HG03095 (cell line): ENCODE data around the gene CDH5.
"Not testable (repeated sequence)": the region's sequence is repeated elsewhere in the genome, so short reads cannot be mapped to it uniquely, and the experiment has no call there.

Source experiments
- ATAC-seq: cut with Tn5 transposase; IDR thresholded peaks from one replicate; pipeline ENCODE4 v1.9.1; 2021; ENCODE audit warnings: moderate library complexity; ENCODE audit not compliant: unreplicated experiment

Gene CDH5

DNA sequence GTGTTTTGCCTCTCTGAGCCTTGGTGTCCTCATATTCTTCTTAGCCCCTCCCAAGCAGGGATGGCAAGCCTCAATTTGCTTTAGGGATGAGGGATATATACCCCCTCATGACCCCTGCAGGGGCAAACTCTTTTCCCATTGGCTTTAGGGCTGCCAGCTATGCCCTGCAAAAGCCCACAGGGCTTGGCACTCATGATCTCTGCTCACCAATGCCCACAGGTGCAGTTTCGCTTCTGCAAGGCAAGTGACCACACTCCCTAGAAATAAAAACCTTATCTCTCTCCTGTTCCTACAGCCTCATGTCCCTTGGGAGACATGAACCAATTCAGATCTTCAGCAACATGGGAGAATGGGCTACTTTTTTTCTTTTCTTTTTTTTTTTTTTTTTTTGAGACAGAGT lies 69.4 kb downstream of the CDH5 start:
- ATAC-seq: no peak

DNA sequence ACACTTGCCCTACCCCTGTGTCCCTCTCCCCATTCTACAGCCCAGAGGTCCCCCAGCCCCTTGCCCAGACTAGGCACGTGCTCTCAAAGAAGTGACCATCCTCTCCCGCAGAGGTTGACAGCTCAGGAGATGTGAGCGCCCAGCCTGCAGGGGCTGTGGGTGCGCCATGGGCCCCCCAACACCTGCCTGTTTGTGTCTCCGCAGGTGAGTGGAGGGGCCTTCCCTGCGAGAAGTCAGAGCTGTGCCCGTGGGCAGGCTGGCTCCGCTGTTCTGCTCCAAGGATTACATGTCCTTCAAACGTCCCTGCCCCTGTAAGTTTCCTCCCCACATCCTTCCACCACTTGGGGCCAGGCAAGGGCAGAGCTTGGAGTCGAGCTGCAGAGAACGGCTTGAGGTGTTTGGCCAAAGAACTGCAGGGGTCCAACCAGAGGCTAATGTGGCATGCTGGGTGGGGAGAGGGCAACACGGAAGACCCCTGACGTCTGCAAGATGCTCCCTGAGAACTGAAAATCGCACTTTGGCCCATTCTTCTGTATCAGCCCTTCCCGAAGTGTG lies 71.0 kb downstream of the CDH5 start:
- no peak for ATAC-seq

GRCh38 chr16:66438536-66438935 lies 72.0 kb downstream of the CDH5 start:
- ATAC-seq: no peak

DNA sequence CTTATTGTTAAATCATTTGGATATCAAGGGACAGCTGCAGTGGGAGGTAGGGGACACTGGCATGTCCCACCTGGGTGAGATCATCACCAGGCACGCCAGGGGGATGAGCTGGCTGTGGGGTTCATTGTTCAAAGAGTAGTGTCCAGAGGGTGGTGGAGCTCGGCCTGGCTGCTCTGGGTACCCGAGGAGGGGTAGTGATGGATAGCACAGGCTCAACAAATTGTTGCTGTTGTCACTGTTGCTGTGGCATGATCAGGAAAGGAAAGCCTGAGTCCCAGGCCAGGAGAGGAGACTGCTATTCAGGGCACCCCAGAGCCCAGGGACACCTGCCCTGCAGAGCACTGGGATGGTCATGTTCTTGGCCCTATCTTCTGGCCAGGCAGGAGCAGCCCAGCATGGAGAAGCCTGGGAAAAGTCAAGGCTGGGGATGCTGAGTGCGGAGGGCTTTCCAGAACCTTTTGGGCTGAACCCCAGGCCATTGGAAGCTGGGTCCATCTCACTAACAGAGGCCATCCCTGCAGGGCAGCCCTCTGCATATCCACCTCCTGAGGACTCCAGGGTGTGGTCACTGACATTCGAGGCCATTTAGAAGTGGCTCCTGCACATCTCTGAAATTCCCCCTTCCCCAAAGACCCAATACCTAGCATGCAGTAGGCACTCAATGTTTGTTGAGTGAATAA lies 72.7 kb downstream of the CDH5 start:
- no peak for ATAC-seq

GRCh38 chr16:66440271-66440802 lies 73.8 kb downstream of the CDH5 start:
- ATAC-seq: no peak

DNA sequence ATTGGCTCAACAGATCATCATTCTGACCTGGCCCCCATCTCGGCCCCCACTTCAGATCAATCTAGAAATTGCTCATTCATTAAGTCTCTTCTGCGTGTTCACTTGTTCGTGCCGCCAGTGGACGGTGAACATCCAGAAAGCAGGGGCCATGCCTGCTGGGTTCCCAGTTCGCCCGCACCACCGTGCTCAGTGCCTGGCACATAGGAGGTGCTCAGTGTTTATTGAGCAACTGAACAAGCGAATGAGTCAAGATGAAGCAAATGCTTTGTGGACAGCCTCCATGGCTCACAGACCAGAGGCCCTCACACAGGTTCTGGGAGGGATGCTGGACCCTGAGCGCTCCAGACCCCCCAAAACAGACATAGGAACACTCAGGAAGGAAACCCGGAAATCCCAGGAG lies 74.5 kb downstream of the CDH5 start:
- no peak for ATAC-seq

- no peak for ATAC-seq
Observed at GRCh38 chr16:66441586-66442375, 75.3 kb downstream of the CDH5 start.

GRCh38 chr16:66442502-66443268 lies 76.2 kb downstream of the CDH5 start:
- ATAC-seq: no peak

- no peak for ATAC-seq
Observed at GRCh38 chr16:66443269-66443652, 76.8 kb downstream of the CDH5 start.

GRCh38 chr16:66444049-66444481 lies 77.6 kb downstream of the CDH5 start:
- ATAC-seq: no peak

GRCh38 chr16:66446737-66447136 lies 80.2 kb downstream of the CDH5 start:
- no peak for ATAC-seq

GRCh38 chr16:66447491-66447890 lies 81.0 kb downstream of the CDH5 start:
- no peak for ATAC-seq

GRCh38 chr16:66451548-66451947 lies 85.1 kb downstream of the CDH5 start:
- ATAC-seq: no peak

GRCh38 chr16:66453230-66453629 lies 86.7 kb downstream of the CDH5 start:
- ATAC-seq: not testable (repeated sequence)
